Measurements from ENCODE around the gene C1RL. TPM values are rescaled to one million over a fixed set of nuclear protein-coding genes. Genes with fewer than 3 reads are reported as not detected.

Gene C1RL
- polyA plus RNA-seq, 1 experiment = 50.5 TPM

DNA sequence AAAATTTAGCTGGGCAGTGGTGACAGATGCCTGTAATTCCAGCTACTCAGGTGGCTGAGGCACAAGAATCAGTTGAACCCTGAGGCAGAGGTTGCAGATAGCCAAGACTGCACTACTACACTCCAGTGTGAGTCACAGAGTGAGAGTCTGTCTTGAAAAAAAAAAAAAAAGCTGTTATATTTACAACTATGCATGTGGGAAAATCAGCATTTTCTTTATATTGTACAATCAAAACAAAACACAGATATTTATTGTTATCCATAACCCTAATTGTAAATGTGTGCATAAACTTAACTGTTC lies 29.2 kb downstream of the C1RL start:
- Histone ChIP-seq H3K4me3 (ENCODE audit: low read depth, low read length) (no peak overlapping the region), H3K27me3 (ENCODE audit: control insufficient read depth, insufficient read depth, low read length) (no peaks in the 10 kb centered on the region), H3K36me3 (ENCODE audit: control insufficient read depth, insufficient read depth, low read length) (peaks cover 23% of the 10 kb centered on the region)
- TF ChIP-seq, protein P1, sequence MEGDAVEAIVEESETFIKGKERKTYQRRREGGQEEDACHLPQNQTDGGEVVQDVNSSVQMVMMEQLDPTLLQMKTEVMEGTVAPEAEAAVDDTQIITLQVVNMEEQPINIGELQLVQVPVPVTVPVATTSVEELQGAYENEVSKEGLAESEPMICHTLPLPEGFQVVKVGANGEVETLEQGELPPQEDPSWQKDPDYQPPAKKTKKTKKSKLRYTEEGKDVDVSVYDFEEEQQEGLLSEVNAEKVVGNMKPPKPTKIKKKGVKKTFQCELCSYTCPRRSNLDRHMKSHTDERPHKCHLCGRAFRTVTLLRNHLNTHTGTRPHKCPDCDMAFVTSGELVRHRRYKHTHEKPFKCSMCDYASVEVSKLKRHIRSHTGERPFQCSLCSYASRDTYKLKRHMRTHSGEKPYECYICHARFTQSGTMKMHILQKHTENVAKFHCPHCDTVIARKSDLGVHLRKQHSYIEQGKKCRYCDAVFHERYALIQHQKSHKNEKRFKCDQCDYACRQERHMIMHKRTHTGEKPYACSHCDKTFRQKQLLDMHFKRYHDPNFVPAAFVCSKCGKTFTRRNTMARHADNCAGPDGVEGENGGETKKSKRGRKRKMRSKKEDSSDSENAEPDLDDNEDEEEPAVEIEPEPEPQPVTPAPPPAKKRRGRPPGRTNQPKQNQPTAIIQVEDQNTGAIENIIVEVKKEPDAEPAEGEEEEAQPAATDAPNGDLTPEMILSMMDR (IDR thresholded peaks at IDR 0.05; ENCODE audit: insufficient read depth, low read depth, low read length) = no peak
- ChIA-PET POLR2A (interaction anchor here (0.6 kb wide), 3 partner anchors 19 to 136 kb away, joined by 4 to 12 read pairs (median 6); partner anchors contain the start of gene C1S), CTCF (interaction anchor here (0.9 to 2.9 kb wide), 4 partner anchors 11 to 19 kb away, joined by 3 to 17 read pairs (median 6); no protein-coding TSS in a partner anchor)
- peak; percentile 21 for DNase-seq (ENCODE audit: low read depth)

DNA sequence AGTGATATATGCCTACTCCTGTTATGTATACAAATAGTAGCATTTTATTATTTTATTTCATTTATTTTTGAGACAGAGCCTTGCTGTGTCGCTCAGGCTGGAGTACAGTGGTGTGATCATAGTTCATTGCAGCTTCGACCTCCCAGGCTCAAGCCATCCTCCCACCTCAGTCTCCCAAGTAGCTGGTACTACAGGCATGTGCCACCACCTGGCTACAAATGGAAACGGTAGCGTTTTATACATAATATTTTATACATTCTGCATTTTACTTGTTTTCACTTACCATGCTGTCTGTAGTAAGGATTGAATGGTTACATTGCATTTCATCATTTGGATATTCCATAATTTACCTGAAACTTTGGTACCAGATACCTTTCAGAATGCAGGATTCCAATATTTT lies 30.9 kb downstream of the C1RL start:
- Histone ChIP-seq H3K36me3 (ENCODE audit: control insufficient read depth, insufficient read depth, low read length) (peaks cover 17% of the 10 kb centered on the region), H3K27me3 (ENCODE audit: control insufficient read depth, insufficient read depth, low read length) (no peaks in the 10 kb centered on the region), H3K4me3 (ENCODE audit: low read depth, low read length) (no peak overlapping the region)
- no peak for DNase-seq (ENCODE audit: low read depth)
- CTCF ChIA-PET = interaction anchor here (1.8 kb wide), 1 partner anchor 30 kb away, joined by 5 read pairs; no protein-coding TSS in a partner anchor
- TF ChIP-seq, protein P1 (IDR thresholded peaks at IDR 0.05; ENCODE audit: insufficient read depth, low read depth, low read length) = no peak
- POLR2A ChIA-PET = no interaction called here

DNA sequence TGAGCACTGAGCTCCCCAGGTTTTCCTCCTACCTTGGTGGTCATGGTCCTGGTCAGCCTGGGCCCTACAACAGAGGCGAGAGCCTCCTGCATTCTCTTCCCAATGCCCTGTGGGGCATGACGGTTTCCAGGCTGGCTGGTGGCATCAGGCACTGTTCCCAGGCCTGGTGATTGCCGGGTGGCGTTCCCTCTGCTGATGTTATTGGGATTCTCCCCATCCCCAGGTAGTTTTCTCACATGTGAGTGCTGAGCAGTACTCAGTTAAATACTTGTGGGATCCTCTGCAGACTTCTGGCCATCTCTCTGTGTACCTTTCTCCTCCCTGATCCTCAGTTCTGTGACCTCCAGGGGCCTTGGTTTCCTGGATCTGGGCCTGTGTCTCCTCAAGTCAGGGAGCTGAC lies 32.5 kb downstream of the C1RL start:
- H3K36me3 ChIP-seq (ENCODE audit: control insufficient read depth, insufficient read depth, low read length) = peaks cover 9% of the 10 kb centered on the region
- ChIA-PET CTCF (interaction anchor here (1.0 to 2.0 kb wide), 9 partner anchors 15 to 139 kb away, joined by 3 to 9 read pairs (median 5); partner anchors contain the start of genes C12orf57, C1R, C1S and RNU7-1), POLR2A (interaction anchor here (0.6 to 0.7 kb wide), 2 partner anchors 10 to 418 kb away, joined by 3 to 5 read pairs; no protein-coding TSS in a partner anchor)
- no peak overlapping the region for H3K4me3 ChIP-seq (ENCODE audit: low read depth, low read length)
- TF ChIP-seq, protein P1 (IDR thresholded peaks at IDR 0.05; ENCODE audit: insufficient read depth, low read depth, low read length) = no peak
- DNase-seq (ENCODE audit: low read depth) = no peak
- H3K27me3 ChIP-seq (ENCODE audit: control insufficient read depth, insufficient read depth, low read length) = no peaks in the 10 kb centered on the region

DNA sequence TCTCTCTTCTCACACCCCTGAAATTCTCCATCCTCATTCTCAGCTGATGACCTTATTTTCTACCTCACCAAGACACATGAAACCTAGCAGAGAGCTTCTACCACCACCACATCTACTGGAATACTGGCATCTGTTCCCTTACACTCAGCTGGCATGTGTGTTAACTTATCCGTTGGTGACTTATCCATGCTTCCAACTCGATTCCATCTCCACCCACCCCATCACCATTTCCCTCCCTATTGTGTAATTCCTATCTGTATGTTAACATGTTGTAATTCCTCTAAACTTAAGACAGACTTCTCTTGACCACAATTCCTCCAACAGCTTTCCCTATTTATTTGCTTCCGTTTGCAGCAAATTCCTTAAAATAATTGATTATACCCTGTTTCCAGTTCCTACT lies 33.1 kb downstream of the C1RL start:
- Histone ChIP-seq H3K4me3 (ENCODE audit: low read depth, low read length) (no peak overlapping the region), H3K36me3 (ENCODE audit: control insufficient read depth, insufficient read depth, low read length) (peaks cover 6% of the 10 kb centered on the region), H3K27me3 (ENCODE audit: control insufficient read depth, insufficient read depth, low read length) (no peaks in the 10 kb centered on the region)
- peak; percentile 56 for DNase-seq (ENCODE audit: low read depth)
- CTCF ChIA-PET = interaction anchor here (1.0 to 2.0 kb wide), 7 partner anchors 15 to 138 kb away, joined by 3 to 9 read pairs (median 5); partner anchors contain the start of genes C12orf57, C1R, C1S and RNU7-1
- POLR2A ChIA-PET = interaction anchor here (0.6 to 0.7 kb wide), 2 partner anchors 9 to 419 kb away, joined by 3 to 5 read pairs; no protein-coding TSS in a partner anchor
- TF ChIP-seq, protein P1 (IDR thresholded peaks at IDR 0.05; ENCODE audit: insufficient read depth, low read depth, low read length) = no peak

DNA sequence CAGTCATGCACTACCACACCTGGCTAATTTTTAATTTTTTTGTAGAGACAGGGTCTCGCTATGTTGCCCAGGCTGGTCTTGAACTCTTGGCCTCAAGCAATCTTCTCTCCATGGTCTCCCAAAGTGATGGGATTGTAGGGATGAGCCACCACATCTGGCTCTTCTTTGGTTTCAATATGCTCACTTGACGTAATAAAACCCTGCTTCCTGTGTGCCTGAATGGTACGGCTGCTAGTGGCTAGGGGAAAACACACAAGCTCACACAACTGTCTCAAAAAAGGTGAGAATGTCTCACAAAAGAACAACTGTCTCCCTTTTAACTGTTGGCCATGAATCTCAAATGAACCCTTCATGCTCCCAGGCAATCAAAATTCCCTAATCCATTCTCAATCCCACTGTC lies 33.5 kb downstream of the C1RL start:
- ChIA-PET POLR2A (interaction anchor here (0.7 kb wide), 1 partner anchor 9 kb away, joined by 3 read pairs; no protein-coding TSS in a partner anchor), CTCF (interaction anchor here (1.0 to 2.0 kb wide), 7 partner anchors 15 to 138 kb away, joined by 3 to 9 read pairs (median 5); partner anchors contain the start of genes C12orf57, C1R, C1S and RNU7-1)
- peaks cover 2% of the 10 kb centered on the region for H3K36me3 ChIP-seq (ENCODE audit: control insufficient read depth, insufficient read depth, low read length)
- no peak overlapping the region for H3K4me3 ChIP-seq (ENCODE audit: low read depth, low read length)
- TF ChIP-seq, protein P1 (IDR thresholded peaks at IDR 0.05; ENCODE audit: insufficient read depth, low read depth, low read length) = no peak
- no peaks in the 10 kb centered on the region for H3K27me3 ChIP-seq (ENCODE audit: control insufficient read depth, insufficient read depth, low read length)
- DNase-seq (ENCODE audit: low read depth) = no peak

Measured in BJ (cell line).